NCI-H510A treated with DMSO at 0.1 percent for 48 hours (cell line): Measurements from ENCODE around the gene TMCO5A.
A peak's percentile ranks its signal among the peaks of the same experiment; 100 is the strongest.

Experiments used
- DNase-seq: peaks from one replicate; lab custom pipeline; 2025; lab: John Stamatoyannopoulos, UW

The TMCO5A gene

GRCh38 chr15:37973856-37974255 lies 39.4 kb downstream of the TMCO5A start:
- no peak for DNase-seq

- no peak for DNase-seq
These were observed 43.8 kb downstream of the TMCO5A start for GRCh38 chr15:37978231-37978630.

GRCh38 chr15:37979671-37980409 lies 45.4 kb downstream of the TMCO5A start:
- DNase-seq, result no peak

- no peak for DNase-seq
These were observed 46.8 kb downstream of the TMCO5A start for GRCh38 chr15:37981201-37981600.

GRCh38 chr15:37981775-37982174 lies 47.3 kb downstream of the TMCO5A start:
- peak; percentile 5 for DNase-seq

- DNase-seq, result no peak
These were observed 49.9 kb downstream of the TMCO5A start for GRCh38 chr15:37984368-37984767.

- DNase-seq, result peak; percentile 14
These were observed 61.3 kb downstream of the TMCO5A start for GRCh38 chr15:37995461-37996347.
